PC-9 (cell line): ENCODE data around the gene ATP1A2. TPM values are rescaled to one million over a fixed set of nuclear protein-coding genes. Genes with fewer than 3 reads are reported as not detected.

Source experiments
- BruUV-seq: library from RNA; stranded (reverse); fragments of 400-500 nt; replicated peaks from 2 replicates; lab custom pipeline; 2021; lab: Mats Ljungman, UMichigan
- CTCF ChIA-PET: fragments of 300-600 bp; sonication (Branson Sonifier 250); formaldehyde crosslinking; loops from one replicate; lab custom pipeline; 2022; ENCODE audit warnings: antibody characterized with exemption; lab: Charles Lee
- POLR2A ChIA-PET: fragments of 300-600 bp; sonication (Branson Sonifier 250); formaldehyde crosslinking; loops from one replicate; lab custom pipeline; 2022; ENCODE audit warnings: antibody characterized with exemption; ENCODE audit not compliant: unreplicated experiment; lab: Charles Lee
- DNase-seq, 2 experiments: peaks; one replicate each; pipeline versions ENCODE4 v3.0.0 to v3.0.0-alpha.2; 2015 to 2022; ENCODE audit warnings: mixed read lengths in 1 of 2
- H2AFZ ChIP-seq: fragments of 200-600 bp; sonication (generic); 2 replicates; pipeline ENCODE4 v1.8.1; 2017; ENCODE audit warnings: antibody characterized with exemption
- H3F3A ChIP-seq: fragments of 200-600 bp; sonication (generic); 2 replicates; pipeline ENCODE4 v1.8.1; 2017; ENCODE audit warnings: antibody characterized with exemption, mild to moderate bottlenecking, low read depth; ENCODE audit not compliant: insufficient read depth
- H3K27ac ChIP-seq: fragments of 200-600 bp; sonication (generic); 2 replicates; pipeline ENCODE4 v1.6.1; 2016; ENCODE audit warnings: mixed run types
- H3K27me3 ChIP-seq: fragments of 200-600 bp; sonication (generic); 2 replicates; pipeline ENCODE4 v1.6.1; 2016; ENCODE audit warnings: low read depth, mixed run types; ENCODE audit not compliant: insufficient read depth
- H3K36me3 ChIP-seq: fragments of 200-600 bp; sonication (generic); 2 replicates; pipeline ENCODE4 v1.6.1; 2016; ENCODE audit warnings: low read depth, mixed run types
- H3K4me1 ChIP-seq: fragments of 200-600 bp; sonication (generic); replicated peaks from 2 replicates; pipeline ENCODE4 v1.6.1; 2016; ENCODE audit warnings: mixed run types; ENCODE audit not compliant: insufficient read depth
- H3K4me2 ChIP-seq: fragments of 200-600 bp; sonication (generic); 2 replicates; pipeline ENCODE4 v1.6.1; 2017; ENCODE audit warnings: mixed run types
- H3K4me3 ChIP-seq: fragments of 200-600 bp; sonication (generic); 2 replicates; pipeline ENCODE4 v1.6.1; 2016; ENCODE audit warnings: mixed run types
- H3K79me2 ChIP-seq: fragments of 200-600 bp; sonication (generic); 2 replicates; pipeline ENCODE4 v1.6.1; 2017; ENCODE audit warnings: low read depth, mixed run types
- H3K9me2 ChIP-seq: fragments of 200-600 bp; sonication (generic); 2 replicates; pipeline ENCODE4 v1.8.1; 2017; ENCODE audit warnings: mild to moderate bottlenecking; ENCODE audit not compliant: insufficient read depth
- H3K9me3 ChIP-seq: fragments of 200-600 bp; sonication (generic); 2 replicates; pipeline ENCODE4 v1.8.1; 2016; ENCODE audit warnings: low read depth; ENCODE audit not compliant: insufficient read depth
- H4K20me1 ChIP-seq: fragments of 200-600 bp; sonication (generic); 2 replicates; pipeline ENCODE4 v1.8.1; 2017; ENCODE audit not compliant: insufficient read depth
- EZH2 ChIP-seq: fragments of 200-600 bp; sonication (generic); IDR thresholded peaks from 2 replicates; pipeline ENCODE4 v1.8.0; 2017; ENCODE audit warnings: antibody characterized with exemption, low read depth
- intact Hi-C: fragments of 100-400 bp; cut with micrococcal nuclease; formaldehyde crosslinking; loops from one replicate; pipeline ENCODE4 v1.10.0; 2022; ENCODE audit not compliant: unreplicated experiment
- total RNA-seq: library from RNA; stranded (reverse); gene quantifications from 2 replicates; pipeline ENCODE4 v1.2.3, GENCODE V29; 2021
- TF ChIP-seq, protein P1 (sequence below): fragments of 200-600 bp; sonication (generic); conservative IDR thresholded peaks from 2 replicates; pipeline ENCODE4 v1.6.1; 2017; ENCODE audit warnings: mixed run types, antibody characterized with exemption, mild to moderate bottlenecking, moderate library complexity

The ATP1A2 gene
- total RNA-seq, 1 experiment from 2014 or later = 1.1 TPM

DNA sequence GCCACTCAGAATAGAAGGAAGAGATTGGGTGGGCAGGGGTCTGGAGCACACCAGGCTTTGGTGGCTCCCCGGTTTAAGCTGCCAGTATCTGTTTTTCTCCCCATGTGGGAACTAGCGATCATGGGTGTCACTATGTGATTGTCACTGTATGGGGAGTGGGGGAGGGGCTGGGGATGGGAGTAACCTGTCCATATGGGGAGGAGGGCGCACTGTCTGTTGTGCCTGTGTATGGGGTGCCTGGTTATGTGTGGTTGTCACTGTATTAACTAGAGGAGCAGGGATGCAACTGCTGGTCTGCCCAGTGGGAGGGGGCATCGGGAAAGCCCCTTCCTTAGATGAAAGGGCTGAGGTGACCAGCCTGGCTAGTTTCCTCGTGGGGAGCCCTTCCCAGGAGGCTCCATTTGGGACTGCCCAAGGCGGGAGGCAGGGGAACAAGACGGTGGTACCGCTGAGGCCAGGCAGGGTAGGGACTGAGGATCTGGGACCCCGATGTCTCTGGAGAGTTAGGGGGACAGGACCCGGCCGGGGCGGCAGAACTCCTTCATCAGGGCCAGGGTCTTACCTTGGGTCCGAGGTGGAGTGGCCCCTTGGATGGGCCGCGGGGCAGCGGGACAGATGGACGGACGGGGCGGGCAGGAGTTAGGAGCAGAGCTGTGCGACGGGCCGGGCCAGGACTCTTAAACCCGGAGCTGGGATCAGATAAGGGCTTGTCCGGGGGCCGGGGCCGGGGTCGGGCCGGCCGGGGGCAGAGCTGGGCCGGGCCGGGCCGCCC lies 45.9 kb upstream of the ATP1A2 start, which contains the start of gene KCNJ10:
Gene KCNJ10, minus strand, starts transcription at position 701 of the 772 bp plus-strand sequence. CDS start 27,628 bp downstream, outside the sequence.
- no peak for DNase-seq
- POLR2A ChIA-PET = interaction anchor here (0.7 kb wide), 2 partner anchors 27 to 982 kb away, joined by 5 read pairs; no protein-coding TSS in a partner anchor
- peaks cover 57% of the 10 kb centered on the region for H3K27me3 ChIP-seq
- H3F3A ChIP-seq = no peaks in the 10 kb centered on the region
- BruUV-seq = no TSS peak
- intact Hi-C loops = no loop called here
- CTCF ChIA-PET = no interaction called here
- no peaks in the 10 kb centered on the region for H4K20me1 ChIP-seq
- no peak for TF ChIP-seq EZH2
- TF ChIP-seq, protein P1, sequence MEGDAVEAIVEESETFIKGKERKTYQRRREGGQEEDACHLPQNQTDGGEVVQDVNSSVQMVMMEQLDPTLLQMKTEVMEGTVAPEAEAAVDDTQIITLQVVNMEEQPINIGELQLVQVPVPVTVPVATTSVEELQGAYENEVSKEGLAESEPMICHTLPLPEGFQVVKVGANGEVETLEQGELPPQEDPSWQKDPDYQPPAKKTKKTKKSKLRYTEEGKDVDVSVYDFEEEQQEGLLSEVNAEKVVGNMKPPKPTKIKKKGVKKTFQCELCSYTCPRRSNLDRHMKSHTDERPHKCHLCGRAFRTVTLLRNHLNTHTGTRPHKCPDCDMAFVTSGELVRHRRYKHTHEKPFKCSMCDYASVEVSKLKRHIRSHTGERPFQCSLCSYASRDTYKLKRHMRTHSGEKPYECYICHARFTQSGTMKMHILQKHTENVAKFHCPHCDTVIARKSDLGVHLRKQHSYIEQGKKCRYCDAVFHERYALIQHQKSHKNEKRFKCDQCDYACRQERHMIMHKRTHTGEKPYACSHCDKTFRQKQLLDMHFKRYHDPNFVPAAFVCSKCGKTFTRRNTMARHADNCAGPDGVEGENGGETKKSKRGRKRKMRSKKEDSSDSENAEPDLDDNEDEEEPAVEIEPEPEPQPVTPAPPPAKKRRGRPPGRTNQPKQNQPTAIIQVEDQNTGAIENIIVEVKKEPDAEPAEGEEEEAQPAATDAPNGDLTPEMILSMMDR = no peak
- peak within 1 kb of the TSS; percentile 34; the same call in 1 of the 2 replicates for H3K4me3 ChIP-seq
- no peak within 1 kb of the TSS for H3K27ac ChIP-seq
- no peaks in the 10 kb centered on the region for H3K4me1 ChIP-seq
- no peaks in the 10 kb centered on the region for H3K79me2 ChIP-seq
- peak within 1 kb of the TSS; percentile 71 for H3K4me2 ChIP-seq
- H3K9me3 ChIP-seq = no peaks in the 10 kb centered on the region
- no peaks in the 10 kb centered on the region for H3K9me2 ChIP-seq
- 0 out of 2 replicates have a peak within 1 kb of the TSS, but pooled peaks have one; percentile 6 for H2AFZ ChIP-seq
- H3K36me3 ChIP-seq = no peaks in the 10 kb centered on the region

DNA sequence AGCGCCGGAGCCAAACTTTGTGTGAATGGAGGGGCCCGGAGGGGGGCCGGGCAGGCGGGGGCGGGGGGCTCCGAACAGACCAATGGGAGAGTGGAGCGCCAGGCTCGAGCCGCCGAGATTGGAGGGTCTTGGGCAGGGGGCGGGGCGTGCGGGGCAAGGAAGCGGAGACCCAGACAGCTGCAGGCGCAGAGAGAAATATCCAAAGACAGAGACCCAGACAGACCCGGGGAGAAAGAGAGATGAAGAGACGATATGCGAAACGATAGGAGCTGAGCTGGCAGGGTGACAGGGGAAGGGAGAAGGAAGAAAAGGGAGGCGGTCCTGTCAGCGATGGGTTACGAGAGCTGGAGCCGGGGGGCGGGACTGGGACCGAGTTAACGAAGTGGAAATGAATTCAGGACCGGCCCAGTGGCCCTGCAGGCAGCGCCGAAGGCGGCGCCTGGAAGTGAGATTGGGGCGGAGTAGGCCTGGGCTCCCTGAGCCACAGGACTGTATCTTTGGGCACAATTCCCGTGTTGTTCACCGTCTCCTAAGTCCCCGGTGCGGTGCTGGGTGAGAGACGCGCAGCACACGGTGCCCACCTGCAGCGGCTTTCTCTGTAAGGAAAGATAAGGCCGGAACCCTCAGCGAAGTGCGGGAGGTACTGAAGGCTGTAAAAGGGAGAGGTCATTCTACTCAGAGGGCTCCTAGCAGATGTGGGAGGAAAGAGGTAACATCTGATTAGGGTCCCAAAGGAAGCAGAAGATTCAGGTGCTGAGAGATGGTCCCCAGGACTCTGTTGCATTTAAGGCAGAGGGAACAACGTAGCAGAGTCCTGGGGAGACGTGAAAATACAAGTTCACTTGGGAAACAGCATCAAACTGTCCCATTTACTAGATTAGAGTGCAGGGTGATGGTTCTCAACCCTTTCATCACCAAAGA lies 45.1 kb upstream of the ATP1A2 start:
- H3K4me1 ChIP-seq = no peaks in the 10 kb centered on the region
- intact Hi-C loops = no loop called here
- ChIA-PET POLR2A (interaction anchor here (0.7 kb wide), 1 partner anchor 982 kb away, joined by 5 read pairs; no protein-coding TSS in a partner anchor), CTCF (interaction anchor here (0.6 kb wide), 1 partner anchor 149 kb away, joined by 5 read pairs; no protein-coding TSS in a partner anchor)
- peaks cover 57% of the 10 kb centered on the region for H3K27me3 ChIP-seq
- TF ChIP-seq, protein P1 = no peak
- no peak for TF ChIP-seq EZH2
- no peaks in the 10 kb centered on the region for H3K9me3 ChIP-seq
- no peaks in the 10 kb centered on the region for H3K9me2 ChIP-seq
- H3K4me3 ChIP-seq = peak overlapping the region; percentile 34; the same call in 1 of the 2 replicates
- 0 out of 2 replicates have a peak overlapping the region, but pooled peaks have one; percentile 6 for H2AFZ ChIP-seq
- no peak overlapping the region for H3K27ac ChIP-seq
- DNase-seq = peak in 1 of 2 experiments; percentile 54
- no peaks in the 10 kb centered on the region for H3F3A ChIP-seq
- BruUV-seq = no TSS peak
- H4K20me1 ChIP-seq = no peaks in the 10 kb centered on the region
- no peaks in the 10 kb centered on the region for H3K36me3 ChIP-seq
- H3K79me2 ChIP-seq = no peaks in the 10 kb centered on the region
- H3K4me2 ChIP-seq = peak overlapping the region; percentile 71

DNA sequence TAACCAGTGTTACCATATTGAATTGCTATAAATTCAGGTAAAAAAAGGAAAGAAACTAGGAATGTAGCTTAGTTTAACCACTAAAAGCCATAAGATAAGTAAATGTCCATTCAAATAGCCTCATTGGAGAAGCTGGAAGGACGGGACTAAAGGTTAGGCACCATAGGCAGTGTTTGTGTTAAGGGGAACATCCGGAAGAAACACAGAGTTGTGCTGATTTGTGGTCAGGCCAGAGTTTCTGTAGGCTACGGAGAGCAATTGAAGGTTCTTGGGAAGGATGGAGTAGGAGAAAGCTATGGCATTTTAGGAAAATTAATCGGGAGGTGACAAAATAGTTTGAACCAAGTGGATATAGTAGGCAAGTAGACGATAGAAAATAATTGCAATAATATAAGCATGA lies 44.3 kb upstream of the ATP1A2 start:
- TF ChIP-seq, protein P1 = no peak
- no peak for TF ChIP-seq EZH2
- Histone ChIP-seq H3K27me3 (peaks cover 57% of the 10 kb centered on the region), H4K20me1 (no peaks in the 10 kb centered on the region), H3K9me2 (no peaks in the 10 kb centered on the region), H2AFZ (no peak overlapping the region), H3K4me1 (no peaks in the 10 kb centered on the region), H3K36me3 (no peaks in the 10 kb centered on the region), H3K4me2 (no peak overlapping the region), H3K4me3 (no peak overlapping the region), H3F3A (no peaks in the 10 kb centered on the region), H3K27ac (no peak overlapping the region), H3K9me3 (no peaks in the 10 kb centered on the region), H3K79me2 (no peaks in the 10 kb centered on the region)
- intact Hi-C loops = no loop called here
- DNase-seq = no peak
- CTCF ChIA-PET = no interaction called here
- no TSS peak for BruUV-seq
- POLR2A ChIA-PET = no interaction called here
